PFSK-1 (cell line): ENCODE results near the gene OR51B6.

ENCODE experiments used
- FOXP2 ChIP-seq: optimal IDR thresholded peaks from 2 replicates; pipeline ENCODE3; 2011; ENCODE audit warnings: borderline replicate concordance, control low read depth, inconsistent platforms; ENCODE audit not compliant: insufficient read depth; ENCODE audit errors: extremely low read length, extremely low read depth
- POLR2AphosphoS5 ChIP-seq: IDR thresholded peaks from 2 replicates; pipeline ENCODE4 v1.6.1; 2012; ENCODE audit warnings: low read depth, mild to moderate bottlenecking, control low read depth, low read length, moderate library complexity
- SIN3A ChIP-seq: IDR thresholded peaks from 2 replicates; pipeline ENCODE4 v1.6.1; 2012; ENCODE audit warnings: mild to moderate bottlenecking, low read length, moderate library complexity, borderline replicate concordance; ENCODE audit not compliant: insufficient read depth
- TAF1 ChIP-seq: IDR thresholded peaks from 2 replicates; pipeline ENCODE4 v1.6.1; 2012; ENCODE audit warnings: low read length, control low read depth, borderline replicate concordance; ENCODE audit not compliant: insufficient read depth
- TF ChIP-seq, protein P1 (sequence below), 2 experiments: IDR thresholded peaks; 2 replicates each; pipeline versions ENCODE4 v1.6.1 to v1.8.0; 2011 to 2012; ENCODE audit warnings: low read depth in 2 of 2, low read length in 2 of 2, control low read depth in 1 of 2, inconsistent platforms in 1 of 2, mild to moderate bottlenecking in 1 of 2, moderate library complexity in 1 of 2; ENCODE audit not compliant: insufficient read depth in 1 of 2

The OR51B6 gene

GRCh38 chr11:5349550-5349949, 1.8 kb upstream of the OR51B6 start:
- TF ChIP-seq POLR2AphosphoS5 (no peak), SIN3A (no peak), FOXP2 (no peak), TAF1 (no peak)
- TF ChIP-seq, protein P1, sequence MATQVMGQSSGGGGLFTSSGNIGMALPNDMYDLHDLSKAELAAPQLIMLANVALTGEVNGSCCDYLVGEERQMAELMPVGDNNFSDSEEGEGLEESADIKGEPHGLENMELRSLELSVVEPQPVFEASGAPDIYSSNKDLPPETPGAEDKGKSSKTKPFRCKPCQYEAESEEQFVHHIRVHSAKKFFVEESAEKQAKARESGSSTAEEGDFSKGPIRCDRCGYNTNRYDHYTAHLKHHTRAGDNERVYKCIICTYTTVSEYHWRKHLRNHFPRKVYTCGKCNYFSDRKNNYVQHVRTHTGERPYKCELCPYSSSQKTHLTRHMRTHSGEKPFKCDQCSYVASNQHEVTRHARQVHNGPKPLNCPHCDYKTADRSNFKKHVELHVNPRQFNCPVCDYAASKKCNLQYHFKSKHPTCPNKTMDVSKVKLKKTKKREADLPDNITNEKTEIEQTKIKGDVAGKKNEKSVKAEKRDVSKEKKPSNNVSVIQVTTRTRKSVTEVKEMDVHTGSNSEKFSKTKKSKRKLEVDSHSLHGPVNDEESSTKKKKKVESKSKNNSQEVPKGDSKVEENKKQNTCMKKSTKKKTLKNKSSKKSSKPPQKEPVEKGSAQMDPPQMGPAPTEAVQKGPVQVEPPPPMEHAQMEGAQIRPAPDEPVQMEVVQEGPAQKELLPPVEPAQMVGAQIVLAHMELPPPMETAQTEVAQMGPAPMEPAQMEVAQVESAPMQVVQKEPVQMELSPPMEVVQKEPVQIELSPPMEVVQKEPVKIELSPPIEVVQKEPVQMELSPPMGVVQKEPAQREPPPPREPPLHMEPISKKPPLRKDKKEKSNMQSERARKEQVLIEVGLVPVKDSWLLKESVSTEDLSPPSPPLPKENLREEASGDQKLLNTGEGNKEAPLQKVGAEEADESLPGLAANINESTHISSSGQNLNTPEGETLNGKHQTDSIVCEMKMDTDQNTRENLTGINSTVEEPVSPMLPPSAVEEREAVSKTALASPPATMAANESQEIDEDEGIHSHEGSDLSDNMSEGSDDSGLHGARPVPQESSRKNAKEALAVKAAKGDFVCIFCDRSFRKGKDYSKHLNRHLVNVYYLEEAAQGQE (IDR thresholded peaks at IDR 0.05; ENCODE audit: insufficient read depth in 1 of 2, low read depth in 2 of 2, low read length in 2 of 2) = no peak

DNA sequence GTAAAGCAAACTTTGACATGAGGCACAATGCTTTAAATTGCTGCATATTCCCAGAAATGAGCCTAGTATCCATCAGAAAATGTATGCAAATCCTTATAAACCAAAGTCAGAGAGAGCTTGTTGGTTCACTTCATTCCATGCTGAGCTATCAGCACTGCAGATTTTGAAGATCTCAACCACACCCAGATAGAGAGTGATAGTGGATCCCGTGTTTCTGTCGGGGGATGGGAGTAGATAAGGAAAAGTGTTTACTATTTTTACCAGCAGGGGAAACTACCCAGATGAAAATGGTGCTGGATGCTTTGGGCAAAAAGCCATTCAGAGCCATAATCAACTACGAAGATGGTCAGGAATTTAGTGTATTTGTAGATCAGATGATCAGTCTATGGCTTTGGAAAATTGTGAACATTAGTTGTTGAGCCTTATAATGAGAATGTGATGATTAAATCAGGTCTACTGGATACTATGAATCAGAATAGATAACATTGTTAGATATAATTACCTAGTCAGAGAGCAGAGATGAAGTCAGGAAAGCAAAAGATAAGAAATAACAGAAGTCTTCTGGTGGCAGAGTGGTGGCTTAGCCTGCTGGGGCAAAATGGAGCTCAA, 10.8 kb downstream of the OR51B6 start:
- TF ChIP-seq FOXP2 = no peak
- TF ChIP-seq TAF1 = no peak
- no peak for TF ChIP-seq POLR2AphosphoS5
- TF ChIP-seq SIN3A = no peak
- TF ChIP-seq, protein P1 (IDR thresholded peaks at IDR 0.05; ENCODE audit: insufficient read depth in 1 of 2, low read depth in 2 of 2, low read length in 2 of 2) = no peak

- no peak for TF ChIP-seq POLR2AphosphoS5
- TF ChIP-seq, protein P1 (IDR thresholded peaks at IDR 0.05; ENCODE audit: insufficient read depth in 1 of 2, low read depth in 2 of 2, low read length in 2 of 2) = no peak
- TF ChIP-seq FOXP2 = no peak
- TF ChIP-seq SIN3A = no peak
- TF ChIP-seq TAF1 = no peak
Measured at GRCh38 chr11:5363679-5364078, 12.4 kb downstream of the OR51B6 start.

DNA sequence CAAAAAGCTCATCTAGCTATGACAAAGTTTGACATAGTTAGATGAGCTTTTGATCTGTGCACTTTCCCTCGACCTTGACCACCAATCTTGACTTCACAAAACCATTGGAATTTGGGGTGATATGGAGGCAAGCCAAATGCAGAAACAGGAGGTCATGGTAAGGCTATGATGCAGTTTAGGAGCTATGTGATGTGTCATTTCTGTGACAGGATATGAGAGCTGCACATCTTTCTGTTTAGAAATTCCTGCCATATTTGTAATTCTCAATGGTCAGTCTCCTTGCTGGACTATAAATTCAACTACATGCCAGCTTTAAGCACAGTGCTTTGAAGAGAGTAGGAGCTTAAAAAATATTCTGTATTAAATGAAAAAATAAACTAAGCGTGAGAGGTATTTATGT, 12.9 kb downstream of the OR51B6 start:
- no peak for TF ChIP-seq POLR2AphosphoS5
- TF ChIP-seq, protein P1 (IDR thresholded peaks at IDR 0.05; ENCODE audit: insufficient read depth in 1 of 2, low read depth in 2 of 2, low read length in 2 of 2) = no peak
- TF ChIP-seq SIN3A = no peak
- no peak for TF ChIP-seq TAF1
- TF ChIP-seq FOXP2 = no peak
